NCI-H2196 treated with DMSO at 0.1 percent for 48 hours (cell line): Measurements from ENCODE around the gene ZPR1.
"Not testable (repeated sequence)": the region's sequence is repeated elsewhere in the genome, so short reads cannot be mapped to it uniquely, and the experiment has no call there.

Experiments used
- DNase-seq: peaks from one replicate; lab custom pipeline; 2025; ENCODE audit not compliant: unreplicated experiment; lab: John Stamatoyannopoulos, UW

The ZPR1 gene

GRCh38 chr11:116787786-116788486 lies at the start of gene ZPR1:
TSS of gene ZPR1 (minus strand) at chr11:116788023. CDS start at chr11:116787990, 33 bp downstream.
- peak; percentile 77 for DNase-seq

- DNase-seq: no peak
Observed at GRCh38 chr11:116836632-116836991, 48.8 kb upstream of the ZPR1 start.

GRCh38 chr11:116835791-116836631 lies 48.2 kb upstream of the ZPR1 start:
- DNase-seq: peak; percentile 92

GRCh38 chr11:116835042-116835772 lies 47.4 kb upstream of the ZPR1 start:
- peak; percentile 62 for DNase-seq

- not testable (repeated sequence) for DNase-seq
Observed at GRCh38 chr11:116834535-116835041, 46.8 kb upstream of the ZPR1 start.

GRCh38 chr11:116833816-116834534 lies 46.2 kb upstream of the ZPR1 start:
- DNase-seq: no peak

- DNase-seq: no peak
Observed at GRCh38 chr11:116833491-116833815, 45.6 kb upstream of the ZPR1 start.

GRCh38 chr11:116832350-116833290 lies 44.8 kb upstream of the ZPR1 start:
- DNase-seq: no peak

GRCh38 chr11:116831790-116832349 lies 44.0 kb upstream of the ZPR1 start:
- no peak for DNase-seq

GRCh38 chr11:116830184-116830912 lies 42.5 kb upstream of the ZPR1 start:
- DNase-seq: no peak

- no peak for DNase-seq
Observed at GRCh38 chr11:116829525-116830183, 41.8 kb upstream of the ZPR1 start, which contains the start of gene APOC3. TSS of gene APOC3 (plus strand) at chr11:116829907. CDS start at chr11:116830583, 676 bp downstream.

- DNase-seq: no peak
Observed at GRCh38 chr11:116828632-116829524, 41.1 kb upstream of the ZPR1 start.

- no peak for DNase-seq
Observed at GRCh38 chr11:116827461-116827860, 39.6 kb upstream of the ZPR1 start.

GRCh38 chr11:116826751-116827431 lies 39.1 kb upstream of the ZPR1 start:
- DNase-seq: no peak

GRCh38 chr11:116825854-116826750 lies 38.3 kb upstream of the ZPR1 start:
- no peak for DNase-seq

GRCh38 chr11:116825434-116825833 lies 37.6 kb upstream of the ZPR1 start:
- no peak for DNase-seq
